Neural cell (in vitro differentiated cells): ENCODE data around the gene ARHGAP24.

Experiments used
- CTCF ChIP-seq: fragments of 450-650 bp; IDR thresholded peaks from 2 replicates; pipeline ENCODE4 v1.5.1; 2014; ENCODE audit warnings: antibody characterized with exemption, mild to moderate bottlenecking, moderate library complexity; ENCODE audit not compliant: poor library complexity, severe bottlenecking
- EZH2 ChIP-seq: fragments of 200-600, 300-800 bp; shearing (Covaris generic), sonication (generic); IDR thresholded peaks from 2 replicates; pipeline ENCODE4 v1.6.1; 2014; ENCODE audit warnings: antibody characterized with exemption, low read length, borderline replicate concordance, mild to moderate bottlenecking; ENCODE audit not compliant: insufficient read depth, poor library complexity, severe bottlenecking
- POLR2AphosphoS5 ChIP-seq: IDR thresholded peaks from 2 replicates; pipeline ENCODE4 v1.6.1; 2012

GRCh38 chr4:86038037-86038436 is 563.1 kb downstream of the ARHGAP24 start:
- no peak for TF ChIP-seq CTCF
- no peak for TF ChIP-seq EZH2
- TF ChIP-seq POLR2AphosphoS5: no peak
